Activated T-helper 2 cell treated with anti-CD3 and anti-CD28 coated beads, Interferon-gamma antibody, Interleukin-2, Interleukin-4, amounts not matched to agents 10 μg/mL and 5 μg/mL and 100 μg/mL, durations not matched to agents 14 hours and 24 hours and 36 hours (primary cell): Measurements from ENCODE around the gene HLA-DMA. TPM values are rescaled to one million over a fixed set of nuclear protein-coding genes. Genes with fewer than 3 reads are reported as not detected.

Source experiments
- DNase-seq: peaks from one replicate; pipeline ENCODE4 v3.0.0; 2021; ENCODE audit warnings: low spot score
- H3K27ac Mint-ChIP-seq: one replicate; pipeline ENCODE4 v1.8.0; 2021; ENCODE audit warnings: mixed read lengths
- H3K27me3 Mint-ChIP-seq: one replicate; pipeline ENCODE4 v1.8.0; 2021; ENCODE audit warnings: low read depth, mixed read lengths
- H3K36me3 Mint-ChIP-seq: one replicate; pipeline ENCODE4 v1.8.0; 2021; ENCODE audit warnings: low read depth, mixed read lengths
- H3K4me1 Mint-ChIP-seq: one replicate; pipeline ENCODE4 v1.8.0; 2021; ENCODE audit warnings: low read depth, mixed read lengths
- H3K4me3 Mint-ChIP-seq: one replicate; pipeline ENCODE4 v1.8.0; 2021; ENCODE audit warnings: low read depth, mild to moderate bottlenecking, moderate library complexity, mixed read lengths
- H3K9me3 Mint-ChIP-seq: one replicate; pipeline ENCODE4 v1.8.0; 2021; ENCODE audit warnings: mixed read lengths
- intact Hi-C: fragments of 100-400 bp; cut with micrococcal nuclease; formaldehyde crosslinking; loops from one replicate; pipeline ENCODE4 v1.15.1; 2023
- total RNA-seq: library from RNA; stranded (reverse); gene quantifications from 2 replicates; pipeline ENCODE4 v1.2.3, GENCODE V29; 2022

Gene HLA-DMA
- 15.9 and 19.0 TPM in 2 replicates for total RNA-seq

GRCh38 chr6:32952817-32953739, at the start of gene HLA-DMA:
TSS of gene HLA-DMA (minus strand) at chr6:32953097. CDS start at chr6:32953036, 61 bp downstream.
- Mint-ChIP-seq H3K27ac (peak within 1 kb of the TSS; percentile 79), H3K4me3 (peak within 1 kb of the TSS; percentile 80), H3K4me1 (peaks cover 45% of the 10 kb centered on the region), H3K9me3 (no peaks in the 10 kb centered on the region), H3K27me3 (no peaks in the 10 kb centered on the region), H3K36me3 (peaks cover 6% of the 10 kb centered on the region)
- intact Hi-C loops: loop anchor here (1.0 kb wide), 1 partner anchor 9 kb away; no protein-coding TSS in a partner anchor
- peak; percentile 76 for DNase-seq

GRCh38 chr6:33001685-33002084, 48.8 kb upstream of the HLA-DMA start:
- peaks cover 7% of the 10 kb centered on the region for H3K4me1 Mint-ChIP-seq
- H3K9me3 Mint-ChIP-seq: no peaks in the 10 kb centered on the region
- no peaks in the 10 kb centered on the region for H3K36me3 Mint-ChIP-seq
- no peak overlapping the region for H3K27ac Mint-ChIP-seq
- peaks cover 46% of the 10 kb centered on the region for H3K27me3 Mint-ChIP-seq
- H3K4me3 Mint-ChIP-seq: no peak overlapping the region
- DNase-seq: no peak
- intact Hi-C loops: no loop called here

GRCh38 chr6:33000055-33000454, 47.2 kb upstream of the HLA-DMA start:
- DNase-seq: no peak
- Mint-ChIP-seq H3K27ac (no peak overlapping the region), H3K27me3 (peaks cover 56% of the 10 kb centered on the region), H3K9me3 (no peaks in the 10 kb centered on the region), H3K4me1 (peaks cover 7% of the 10 kb centered on the region), H3K36me3 (no peaks in the 10 kb centered on the region), H3K4me3 (no peak overlapping the region)
- intact Hi-C loops: no loop called here

GRCh38 chr6:32995448-32995847, 42.6 kb upstream of the HLA-DMA start:
- no peaks in the 10 kb centered on the region for H3K9me3 Mint-ChIP-seq
- intact Hi-C loops: no loop called here
- peaks cover 7% of the 10 kb centered on the region for H3K4me1 Mint-ChIP-seq
- no peak for DNase-seq
- H3K36me3 Mint-ChIP-seq: no peaks in the 10 kb centered on the region
- H3K4me3 Mint-ChIP-seq: no peak overlapping the region
- no peak overlapping the region for H3K27ac Mint-ChIP-seq
- H3K27me3 Mint-ChIP-seq: peaks cover 46% of the 10 kb centered on the region

- no peak overlapping the region for H3K27ac Mint-ChIP-seq
- H3K9me3 Mint-ChIP-seq: no peaks in the 10 kb centered on the region
- no peak for DNase-seq
- no peaks in the 10 kb centered on the region for H3K36me3 Mint-ChIP-seq
- no peak overlapping the region for H3K4me3 Mint-ChIP-seq
- H3K27me3 Mint-ChIP-seq: peaks cover 37% of the 10 kb centered on the region
- H3K4me1 Mint-ChIP-seq: peaks cover 4% of the 10 kb centered on the region
- intact Hi-C loops: no loop called here
Observed at GRCh38 chr6:32993363-32993973, 40.6 kb upstream of the HLA-DMA start.

- no peaks in the 10 kb centered on the region for H3K9me3 Mint-ChIP-seq
- H3K27ac Mint-ChIP-seq: no peak overlapping the region
- H3K27me3 Mint-ChIP-seq: peaks cover 29% of the 10 kb centered on the region
- no peak overlapping the region for H3K4me3 Mint-ChIP-seq
- intact Hi-C loops: no loop called here
- peaks cover 11% of the 10 kb centered on the region for H3K4me1 Mint-ChIP-seq
- H3K36me3 Mint-ChIP-seq: no peaks in the 10 kb centered on the region
- no peak for DNase-seq
Observed at GRCh38 chr6:32991972-32992371, 39.1 kb upstream of the HLA-DMA start.

GRCh38 chr6:32989368-32989767, 36.5 kb upstream of the HLA-DMA start:
- intact Hi-C loops: no loop called here
- DNase-seq: no peak
- no peak overlapping the region for H3K4me3 Mint-ChIP-seq
- H3K36me3 Mint-ChIP-seq: no peaks in the 10 kb centered on the region
- peaks cover 15% of the 10 kb centered on the region for H3K4me1 Mint-ChIP-seq
- peaks cover 18% of the 10 kb centered on the region for H3K27me3 Mint-ChIP-seq
- H3K9me3 Mint-ChIP-seq: no peaks in the 10 kb centered on the region
- H3K27ac Mint-ChIP-seq: no peak overlapping the region

- peak overlapping the region; percentile 29 for H3K27ac Mint-ChIP-seq
- H3K36me3 Mint-ChIP-seq: peaks cover 30% of the 10 kb centered on the region
- H3K9me3 Mint-ChIP-seq: no peaks in the 10 kb centered on the region
- DNase-seq: peak; percentile 75
- intact Hi-C loops: loop anchor here (1.0 to 2.0 kb wide), 2 partner anchors 52 to 100 kb away; no protein-coding TSS in a partner anchor
- H3K4me3 Mint-ChIP-seq: no peak overlapping the region
- peaks cover 19% of the 10 kb centered on the region for H3K4me1 Mint-ChIP-seq
- H3K27me3 Mint-ChIP-seq: peaks cover 2% of the 10 kb centered on the region
Observed at GRCh38 chr6:32984622-32985389, 31.9 kb upstream of the HLA-DMA start.

GRCh38 chr6:32983964-32984621, 31.2 kb upstream of the HLA-DMA start:
- peaks cover 2% of the 10 kb centered on the region for H3K27me3 Mint-ChIP-seq
- H3K36me3 Mint-ChIP-seq: peaks cover 37% of the 10 kb centered on the region
- H3K4me1 Mint-ChIP-seq: peaks cover 17% of the 10 kb centered on the region
- intact Hi-C loops: loop anchor here (1.0 to 2.0 kb wide), 2 partner anchors 51 to 99 kb away; no protein-coding TSS in a partner anchor
- H3K9me3 Mint-ChIP-seq: no peaks in the 10 kb centered on the region
- DNase-seq: no peak
- H3K27ac Mint-ChIP-seq: peak overlapping the region; percentile 39
- no peak overlapping the region for H3K4me3 Mint-ChIP-seq

- Mint-ChIP-seq H3K27me3 (peaks cover 2% of the 10 kb centered on the region), H3K4me3 (no peak overlapping the region), H3K36me3 (peaks cover 44% of the 10 kb centered on the region), H3K9me3 (no peaks in the 10 kb centered on the region), H3K4me1 (peaks cover 17% of the 10 kb centered on the region), H3K27ac (peak overlapping the region; percentile 39)
- intact Hi-C loops: no loop called here
- DNase-seq: no peak
Observed at GRCh38 chr6:32983493-32983848, 30.6 kb upstream of the HLA-DMA start.

GRCh38 chr6:32982702-32983492, 30.0 kb upstream of the HLA-DMA start:
- H3K9me3 Mint-ChIP-seq: no peaks in the 10 kb centered on the region
- no peak overlapping the region for H3K27ac Mint-ChIP-seq
- peaks cover 2% of the 10 kb centered on the region for H3K27me3 Mint-ChIP-seq
- H3K36me3 Mint-ChIP-seq: peaks cover 49% of the 10 kb centered on the region
- intact Hi-C loops: no loop called here
- DNase-seq: no peak
- H3K4me1 Mint-ChIP-seq: peaks cover 13% of the 10 kb centered on the region
- no peak overlapping the region for H3K4me3 Mint-ChIP-seq
